PFSK-1 (cell line): ENCODE results near the gene JAKMIP1.

Source experiments
- FOXP2 ChIP-seq: optimal IDR thresholded peaks from 2 replicates; pipeline ENCODE3; 2011; ENCODE audit warnings: borderline replicate concordance, control low read depth, inconsistent platforms; ENCODE audit not compliant: insufficient read depth; ENCODE audit errors: extremely low read length, extremely low read depth
- POLR2AphosphoS5 ChIP-seq: IDR thresholded peaks from 2 replicates; pipeline ENCODE4 v1.6.1; 2012; ENCODE audit warnings: low read depth, mild to moderate bottlenecking, control low read depth, low read length, moderate library complexity
- REST ChIP-seq, 2 experiments: IDR thresholded peaks; 2 replicates each; pipeline versions ENCODE4 v1.6.1 to v1.8.0; 2011 to 2012; ENCODE audit warnings: low read depth in 2 of 2, low read length in 2 of 2, control low read depth in 1 of 2, inconsistent platforms in 1 of 2, mild to moderate bottlenecking in 1 of 2, moderate library complexity in 1 of 2; ENCODE audit not compliant: insufficient read depth in 1 of 2
- SIN3A ChIP-seq: IDR thresholded peaks from 2 replicates; pipeline ENCODE4 v1.6.1; 2012; ENCODE audit warnings: mild to moderate bottlenecking, low read length, moderate library complexity, borderline replicate concordance; ENCODE audit not compliant: insufficient read depth
- TAF1 ChIP-seq: IDR thresholded peaks from 2 replicates; pipeline ENCODE4 v1.6.1; 2012; ENCODE audit warnings: low read length, control low read depth, borderline replicate concordance; ENCODE audit not compliant: insufficient read depth

Gene JAKMIP1

GRCh38 chr4:6112606-6113290 lies 87.6 kb downstream of the JAKMIP1 start:
- TF ChIP-seq REST (IDR thresholded peaks at IDR 0.05; ENCODE audit: insufficient read depth in 1 of 2, low read depth in 2 of 2, low read length in 2 of 2) (no peak), TAF1 (no peak), POLR2AphosphoS5 (no peak), SIN3A (no peak), FOXP2 (no peak)

- no peak for TF ChIP-seq REST (IDR thresholded peaks at IDR 0.05; ENCODE audit: insufficient read depth in 1 of 2, low read depth in 2 of 2, low read length in 2 of 2)
- no peak for TF ChIP-seq POLR2AphosphoS5
- no peak for TF ChIP-seq SIN3A
- no peak for TF ChIP-seq FOXP2
- TF ChIP-seq TAF1 = no peak
Measured at GRCh38 chr4:6111354-6111960, 88.9 kb downstream of the JAKMIP1 start.

- TF ChIP-seq SIN3A = no peak
- no peak for TF ChIP-seq TAF1
- no peak for TF ChIP-seq POLR2AphosphoS5
- TF ChIP-seq REST (IDR thresholded peaks at IDR 0.05; ENCODE audit: insufficient read depth in 1 of 2, low read depth in 2 of 2, low read length in 2 of 2) = no peak
- TF ChIP-seq FOXP2 = no peak
Measured at GRCh38 chr4:6110681-6111353, 89.5 kb downstream of the JAKMIP1 start.

- TF ChIP-seq REST (IDR thresholded peaks at IDR 0.05; ENCODE audit: insufficient read depth in 1 of 2, low read depth in 2 of 2, low read length in 2 of 2) = no peak
- TF ChIP-seq FOXP2 = no peak
- TF ChIP-seq SIN3A = no peak
- no peak for TF ChIP-seq TAF1
- no peak for TF ChIP-seq POLR2AphosphoS5
Measured at GRCh38 chr4:6109842-6110560, 90.3 kb downstream of the JAKMIP1 start.
